ENCODE data around the gene MTUS2.

- TF ChIP-seq LEF1 (IDR thresholded peaks at IDR 0.05; ENCODE audit: borderline replicate concordance) (no peak), SP1 (IDR thresholded peaks at IDR 0.05) (no peak), SUZ12 (IDR thresholded peaks at IDR 0.05) (no peak)
These were observed 281.8 kb downstream of the MTUS2 start for GRCh38 chr13:29101905-29102304.

Measured in HEK293T (cell line).